Amygdala (tissue), 56 donors: ENCODE measurements around the gene SAMD13.

ENCODE experiments used
- DNase-seq, 56 donors: peaks; one replicate each; lab custom pipeline; 2025; lab: John Stamatoyannopoulos, UW

The SAMD13 gene, protein sequence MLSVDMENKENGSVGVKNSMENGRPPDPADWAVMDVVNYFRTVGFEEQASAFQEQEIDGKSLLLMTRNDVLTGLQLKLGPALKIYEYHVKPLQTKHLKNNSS

DNA sequence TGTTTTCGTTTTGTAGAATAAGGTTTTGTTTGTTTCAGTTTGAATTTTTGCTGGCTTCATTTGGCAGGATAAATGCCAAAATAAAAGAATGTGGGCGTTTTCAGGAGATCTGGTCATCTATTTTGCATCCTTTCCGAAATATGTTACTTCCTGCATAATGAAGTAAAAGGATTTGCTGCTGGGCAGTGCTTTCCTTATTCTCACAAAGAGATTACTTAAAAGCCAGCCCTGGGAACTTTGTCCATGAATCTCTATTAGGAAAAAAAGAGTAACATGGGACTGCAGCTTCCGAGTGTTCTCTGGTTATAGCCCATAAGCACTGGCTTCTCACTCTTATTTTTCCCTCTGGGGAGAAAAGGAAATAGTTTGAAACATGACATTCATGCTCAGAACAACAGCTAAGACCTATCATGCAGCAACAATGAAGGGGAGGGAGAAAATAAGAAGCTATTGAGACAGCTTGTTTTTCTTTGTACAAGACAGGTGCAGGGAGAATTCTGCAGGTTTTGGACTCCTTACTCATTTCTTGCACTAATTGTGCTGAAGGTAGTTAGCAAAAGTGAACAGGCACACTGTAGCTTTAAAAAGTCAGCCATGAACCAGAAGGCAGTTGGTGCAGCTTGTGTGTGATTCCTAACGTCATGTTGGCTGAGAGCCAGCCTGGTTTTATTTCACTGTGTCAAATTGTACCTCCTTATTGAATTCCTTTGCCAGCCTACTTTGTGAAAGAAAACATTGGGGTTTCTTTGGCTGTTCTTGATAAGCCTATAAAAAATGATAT, at the start of gene SAMD13:
TSS of gene SAMD13 (plus strand) at position 705 of the 781 bp plus-strand sequence. CDS start 1,527 bp downstream, outside the sequence.
- peak in 46 of 56 donors; percentile 4 to 88 (median 50) for DNase-seq

DNA sequence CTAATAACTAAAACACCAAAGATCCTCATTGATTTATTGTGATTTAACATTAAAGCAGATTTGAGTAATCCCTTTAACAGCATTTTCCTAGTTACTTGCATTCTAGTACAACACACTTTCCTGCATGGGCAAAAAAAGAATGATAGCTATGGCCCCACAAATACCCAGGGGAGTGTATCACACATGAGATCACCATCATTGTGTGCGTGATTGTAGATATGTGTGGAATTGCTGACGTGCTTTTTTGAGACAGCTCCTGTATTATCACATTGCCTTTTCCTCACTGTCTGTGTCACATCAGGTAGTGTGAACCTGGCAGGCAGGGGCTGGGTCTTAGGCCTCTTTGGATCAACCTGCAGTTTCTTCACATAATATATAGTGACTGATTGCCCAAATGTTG, 48.5 kb upstream of the SAMD13 start:
- DNase-seq, result no peak

DNA sequence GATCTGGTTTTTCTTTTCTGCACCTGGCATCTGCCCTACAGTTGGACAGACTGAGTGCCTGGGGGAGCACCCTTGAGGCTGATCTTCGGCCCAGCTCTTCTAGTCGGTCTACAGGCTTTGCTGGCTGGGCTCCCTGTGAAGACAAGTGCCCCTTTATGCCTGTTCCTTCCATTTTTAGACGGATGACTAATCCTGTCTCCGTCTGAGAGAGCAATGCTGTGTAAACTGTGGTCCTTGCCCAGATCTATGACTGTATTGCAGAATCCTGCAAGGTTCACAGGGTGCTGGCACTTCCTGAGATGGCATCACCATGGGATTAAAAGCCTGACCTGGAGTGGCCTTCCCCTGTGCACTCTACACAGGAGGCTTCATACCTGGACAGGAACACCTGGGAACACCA, 47.6 kb upstream of the SAMD13 start:
- peak in 52 of 56 donors; percentile 13 to 92 (median 68) for DNase-seq

DNA sequence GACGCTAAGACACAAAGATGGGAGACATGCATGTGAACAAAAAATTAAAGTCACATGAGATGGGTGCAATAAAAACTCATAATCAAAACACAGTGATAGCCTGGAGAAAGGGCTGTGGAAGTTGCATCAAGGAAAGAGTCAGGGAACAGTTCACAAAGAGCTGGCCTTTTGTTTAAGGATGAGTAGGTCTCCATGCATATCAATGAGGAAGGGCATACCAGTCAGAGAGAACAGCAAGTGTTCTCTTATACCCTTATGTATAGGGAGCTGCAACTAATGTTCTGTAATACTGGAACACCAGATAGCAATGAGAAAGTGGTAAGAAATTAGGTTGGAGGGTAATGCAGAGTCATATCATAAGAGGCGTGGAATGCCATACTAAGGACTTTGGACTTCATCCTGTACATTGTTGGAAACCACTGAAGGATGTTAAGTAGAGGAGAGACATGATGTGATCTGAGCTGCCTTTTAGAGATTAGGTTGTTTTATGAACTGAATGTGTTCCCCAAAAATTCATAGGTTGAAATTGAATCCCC, 46.7 kb upstream of the SAMD13 start:
- no peak for DNase-seq

DNA sequence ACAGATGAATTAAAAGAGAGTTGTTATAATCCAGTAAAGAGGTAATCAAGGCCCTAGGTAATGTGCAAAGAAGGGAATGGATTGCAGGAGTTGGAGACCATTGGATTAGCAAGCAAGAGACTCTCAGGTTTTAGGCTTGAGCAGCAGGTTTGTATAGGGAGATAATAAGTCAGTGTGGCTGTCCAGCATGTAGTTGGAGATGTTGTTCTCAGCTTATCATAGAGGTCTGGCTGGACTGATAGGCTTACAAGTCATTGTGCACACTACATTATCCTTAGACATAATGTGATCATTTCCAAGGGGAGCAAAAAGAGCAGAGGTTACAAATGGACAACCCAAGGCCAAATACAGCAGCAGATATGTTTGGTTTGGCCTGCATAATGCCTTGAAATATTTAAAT, 45.9 kb upstream of the SAMD13 start:
- DNase-seq, result no peak

DNA sequence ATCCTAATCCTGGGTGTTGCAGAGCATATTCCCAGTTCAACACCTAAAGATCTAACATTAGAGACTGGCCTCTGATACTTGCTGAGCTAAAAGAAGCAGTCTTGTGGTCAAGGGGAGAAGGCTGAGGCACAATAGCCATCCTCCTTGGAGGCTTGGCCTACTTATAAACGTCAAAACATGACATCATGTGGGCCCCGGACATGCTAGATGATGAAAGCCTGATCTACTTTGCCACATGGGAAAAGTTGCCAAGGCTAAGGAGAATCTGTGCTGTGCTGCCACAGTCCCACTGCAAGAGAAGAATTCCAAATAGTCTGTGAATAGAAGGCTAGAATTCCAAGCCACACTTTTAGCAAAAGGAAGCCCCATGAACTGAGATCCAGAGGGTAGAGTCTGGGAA, 43.9 kb upstream of the SAMD13 start:
- DNase-seq, result peak in 3 of 56 donors; percentile 3 to 17 (median 14)

DNA sequence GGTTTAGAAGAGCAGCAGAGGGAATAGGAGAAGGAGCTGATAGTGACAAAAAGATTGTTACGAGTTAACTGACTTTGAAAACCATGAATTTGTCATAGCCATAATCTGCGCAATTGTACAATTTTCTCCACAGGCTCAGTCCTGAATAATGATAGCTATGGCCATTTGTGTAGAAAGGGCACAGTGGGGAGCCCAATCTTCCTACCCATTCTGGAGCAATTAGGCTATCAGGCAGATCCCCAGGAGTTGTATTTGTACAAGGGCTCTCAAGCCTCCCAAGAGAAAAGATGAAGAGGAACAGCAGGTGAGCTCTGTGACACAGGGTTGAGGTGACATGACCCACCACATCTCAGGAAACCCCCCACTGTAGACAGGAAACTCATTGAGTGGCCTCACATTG, 42.1 kb upstream of the SAMD13 start:
- DNase-seq, result no peak

DNA sequence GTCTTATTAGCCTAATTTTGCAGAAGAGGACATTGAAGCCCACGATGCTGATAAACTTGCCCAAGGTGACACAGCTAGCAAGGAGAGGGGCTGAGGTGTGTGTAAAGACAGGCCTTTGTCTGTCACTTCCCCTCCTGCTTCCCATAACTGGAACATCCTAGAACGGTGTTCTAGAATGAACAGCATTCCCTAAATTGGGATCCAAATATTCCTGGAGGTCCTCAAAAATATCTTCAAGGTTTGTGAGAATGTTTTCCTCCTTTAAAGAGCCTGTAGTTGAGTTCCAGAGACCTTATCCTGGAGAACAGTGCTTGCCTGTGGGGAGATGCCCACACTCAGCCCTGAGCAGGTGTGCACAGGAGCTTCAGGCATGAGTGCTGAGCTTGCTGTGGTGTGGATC, 41.5 kb upstream of the SAMD13 start:
- no peak for DNase-seq

DNA sequence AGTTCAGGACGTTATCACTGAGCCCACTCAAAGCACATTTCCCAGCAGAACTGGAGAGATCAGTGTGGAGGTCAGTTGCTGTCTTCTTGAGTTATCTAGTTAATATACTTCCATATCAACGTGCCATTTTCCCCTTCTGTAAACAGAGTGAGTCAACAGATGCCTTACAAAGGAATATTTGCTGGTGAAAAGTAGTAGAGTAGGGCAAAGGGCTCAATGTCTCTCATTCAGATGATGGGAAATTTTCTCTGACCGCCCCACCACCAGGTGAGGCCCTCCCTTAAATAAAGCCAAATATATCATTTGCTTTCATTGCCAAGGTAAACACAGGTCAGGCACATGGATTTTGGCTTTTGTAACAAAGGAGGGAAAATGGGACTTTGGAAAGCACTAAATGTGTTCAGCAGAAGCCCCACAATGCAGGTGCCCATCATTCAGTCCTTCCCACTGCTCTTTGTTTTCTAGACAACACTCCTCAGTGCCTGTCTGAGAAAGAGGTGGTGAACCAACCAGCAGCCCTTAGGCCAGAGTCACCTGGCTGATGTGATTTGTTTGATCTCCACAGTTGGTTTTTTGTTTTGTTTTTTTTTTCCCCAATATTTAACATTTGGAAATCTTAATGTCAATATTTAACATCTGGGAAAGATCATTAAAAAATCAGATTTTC, 40.5 kb upstream of the SAMD13 start:
- no peak for DNase-seq

DNA sequence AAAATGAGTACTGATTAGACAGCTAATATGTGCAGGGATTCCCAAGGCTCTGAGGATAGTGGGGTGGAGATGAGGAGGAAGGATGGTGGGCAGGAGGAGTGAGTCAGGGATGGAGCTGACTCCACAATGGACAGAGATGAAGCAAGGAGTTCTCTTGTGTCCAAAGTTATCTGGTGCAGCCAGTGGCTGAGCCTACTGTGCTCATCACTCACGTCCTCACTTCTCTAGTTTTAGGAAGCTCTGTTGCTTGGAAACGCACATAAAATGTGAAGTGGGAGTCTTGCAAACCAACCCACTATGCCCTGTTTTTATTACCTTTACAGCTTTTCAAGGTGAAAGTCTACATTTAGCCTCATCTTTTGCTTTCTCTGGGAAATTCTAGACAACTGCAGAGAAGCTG, 36.5 kb upstream of the SAMD13 start:
- peak in 2 of 56 donors; percentile 5 to 17 for DNase-seq

DNA sequence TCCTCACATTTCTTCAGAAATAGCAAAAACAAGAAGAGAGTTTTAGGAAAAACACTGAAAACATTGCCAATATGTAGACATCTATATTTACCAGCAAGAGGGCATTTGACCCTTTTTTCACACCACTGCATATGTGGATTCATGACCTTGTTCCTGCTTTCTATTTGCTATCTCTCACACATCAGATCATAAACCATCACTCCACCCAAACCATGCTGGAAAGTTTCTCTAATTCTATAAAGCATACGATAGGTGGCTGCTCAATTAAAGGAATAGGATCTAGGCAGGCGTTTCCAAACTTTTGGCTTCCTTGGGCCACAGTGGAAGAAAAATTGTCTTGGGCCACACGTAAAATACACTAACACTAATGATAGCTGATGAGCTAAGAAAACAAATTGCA, 35.6 kb upstream of the SAMD13 start:
- DNase-seq, result no peak

DNA sequence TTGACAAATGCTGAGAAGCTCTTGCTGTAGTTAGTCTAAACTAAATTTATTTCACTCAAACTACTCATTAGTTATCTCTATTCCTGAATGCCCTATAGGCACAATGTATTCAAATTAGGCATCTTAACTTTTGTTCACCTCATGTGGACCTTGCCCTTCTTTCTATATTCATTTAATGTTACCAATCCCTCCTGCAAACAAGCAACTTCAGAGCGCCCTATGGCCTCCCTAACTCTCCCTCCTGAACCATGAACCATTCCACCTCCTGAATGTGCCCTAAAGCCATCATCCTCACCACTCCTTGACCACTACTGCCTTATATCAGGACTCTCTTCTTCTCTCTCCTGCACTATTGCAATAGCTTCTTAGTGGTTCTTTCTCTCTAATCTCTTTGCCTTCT, 34.8 kb upstream of the SAMD13 start:
- no peak for DNase-seq

DNA sequence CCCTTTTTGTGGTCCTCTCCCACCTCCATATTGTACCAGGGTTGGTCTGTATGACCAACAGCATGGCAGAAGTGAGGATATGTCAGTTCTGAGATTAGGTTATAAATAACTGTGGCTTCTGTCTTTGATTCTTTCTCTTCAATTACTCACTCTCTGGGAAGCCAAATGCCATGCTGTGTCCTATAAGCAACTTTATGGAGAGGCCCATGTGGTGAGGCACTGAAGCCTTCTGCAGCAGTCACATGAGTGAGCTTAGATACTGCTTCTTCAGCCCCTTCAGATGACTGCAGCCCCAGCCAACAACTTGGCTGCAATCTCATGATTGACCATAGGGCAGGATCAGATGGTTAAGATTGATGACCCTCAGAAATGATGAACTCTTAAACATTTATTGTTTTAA, 34.0 kb upstream of the SAMD13 start:
- no peak for DNase-seq

DNA sequence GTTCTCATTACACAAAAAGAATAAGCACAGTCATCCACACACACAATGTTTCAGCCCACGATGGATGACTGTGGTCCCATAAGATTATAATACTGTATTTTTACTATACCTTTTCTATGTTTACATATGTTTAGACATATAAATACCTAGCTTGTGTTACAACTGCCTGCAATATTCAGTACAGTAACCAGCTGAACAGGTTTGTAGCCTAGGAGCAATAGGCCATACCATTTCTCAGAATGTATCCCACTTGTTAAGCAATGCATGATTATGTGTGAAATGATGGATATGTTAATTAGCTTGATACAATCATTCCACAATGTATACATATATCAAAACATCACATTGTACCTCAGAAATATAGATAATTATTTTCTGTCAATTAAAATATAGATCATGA, 33.2 kb upstream of the SAMD13 start:
- DNase-seq, result no peak

DNA sequence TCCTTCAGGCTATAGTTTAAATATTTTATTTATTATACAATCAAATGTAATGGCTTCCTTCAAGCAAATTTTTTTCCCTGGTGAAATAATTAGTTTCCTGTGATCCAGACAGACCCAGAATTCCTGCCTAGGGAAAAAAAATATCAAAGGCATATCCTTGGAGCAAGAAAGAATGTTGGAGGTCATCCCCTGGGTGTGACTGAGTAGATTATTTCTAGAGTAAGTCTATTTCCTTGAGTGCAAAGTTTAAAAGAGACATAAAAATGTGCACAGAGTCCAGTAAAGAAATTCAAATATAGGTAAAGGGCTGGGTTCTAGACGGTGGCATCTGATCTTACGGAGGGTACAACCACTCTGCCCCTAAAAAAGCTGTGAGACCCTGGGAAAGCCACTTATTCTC, 32.2 kb upstream of the SAMD13 start:
- no peak for DNase-seq

DNA sequence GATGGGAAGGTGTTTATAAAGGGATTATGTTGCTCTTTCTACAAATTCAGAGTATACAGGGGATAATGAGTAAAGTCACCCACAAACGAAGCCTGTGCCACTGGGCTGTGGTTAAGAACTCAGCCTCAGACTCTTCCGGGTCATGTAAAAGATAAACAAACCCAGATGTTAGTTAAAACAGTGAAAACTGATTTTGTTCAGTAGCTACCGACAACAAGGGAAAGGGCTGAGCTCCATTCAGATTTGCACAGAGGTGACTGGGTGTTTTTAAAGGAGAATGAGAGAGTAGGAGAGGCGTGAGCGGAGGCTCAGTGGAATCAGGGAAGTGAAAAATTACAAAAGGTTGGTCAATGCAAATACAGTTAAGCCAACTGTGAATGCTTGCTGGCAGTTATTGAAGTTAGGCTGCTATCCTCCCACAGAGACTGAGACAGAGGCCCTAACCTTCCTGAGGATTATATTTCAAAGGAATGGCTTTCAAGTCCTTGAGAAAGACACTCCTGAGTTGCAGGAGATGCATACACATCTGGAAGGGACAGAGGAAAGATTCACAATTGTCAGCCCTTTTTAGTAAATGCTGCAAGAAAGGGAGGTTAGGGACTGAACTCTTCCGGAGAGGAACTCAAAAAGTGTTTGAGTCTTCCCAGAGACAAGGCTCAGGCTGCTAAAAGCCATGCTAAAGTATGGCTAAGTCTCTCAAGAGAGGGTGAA, 29.9 kb upstream of the SAMD13 start:
- DNase-seq, result no peak

DNA sequence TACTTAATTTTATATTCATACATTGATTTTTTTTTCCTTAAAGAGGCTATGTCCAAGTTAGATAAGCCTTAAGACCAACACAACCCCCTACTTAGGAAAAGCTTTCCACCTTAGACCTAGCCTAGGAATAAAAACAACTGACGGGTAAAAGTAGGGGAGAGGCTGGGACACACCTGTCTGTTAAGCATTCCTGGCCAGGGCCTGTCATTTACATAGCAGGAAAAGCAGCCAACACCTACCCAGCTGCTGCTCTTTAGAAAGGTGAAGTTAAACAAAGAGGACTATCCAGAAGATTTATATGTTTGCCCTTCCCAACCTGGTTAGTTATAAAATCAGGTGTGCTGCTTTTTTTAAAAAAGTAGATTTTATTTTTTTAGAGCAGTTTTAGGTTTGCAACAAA, 29.1 kb upstream of the SAMD13 start:
- no peak for DNase-seq

DNA sequence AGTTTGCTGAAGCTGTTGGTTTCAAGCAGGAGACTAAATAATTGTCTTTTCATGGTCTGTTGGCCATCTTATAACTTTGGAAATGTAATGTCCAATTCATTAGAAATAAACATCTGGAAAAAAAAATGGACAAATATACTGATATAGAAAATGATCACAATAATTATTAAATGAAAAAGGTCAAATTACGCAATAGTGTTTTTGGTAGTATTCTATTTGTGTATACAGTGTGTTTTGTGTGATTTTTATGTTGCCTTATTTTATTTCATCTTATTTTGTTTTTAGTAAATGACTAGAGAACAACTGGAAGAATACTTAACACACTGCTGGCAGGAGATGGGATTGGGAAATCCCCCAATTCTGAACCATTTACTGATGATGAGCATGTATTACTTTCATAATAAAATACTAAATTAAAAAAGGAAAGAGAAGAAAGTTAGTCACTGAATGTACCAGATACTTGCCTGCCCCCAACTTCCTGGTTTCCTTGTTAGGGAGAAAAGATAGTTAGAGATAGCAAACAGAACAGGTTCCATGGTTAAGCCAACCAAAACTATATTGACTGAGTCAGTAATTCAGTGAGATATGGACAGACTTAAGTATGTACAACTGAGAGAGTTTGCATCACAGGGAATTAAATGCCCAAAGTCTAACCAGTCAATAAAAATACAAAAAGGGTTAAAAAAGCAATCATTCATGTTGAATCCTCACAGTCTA, 24.0 kb upstream of the SAMD13 start:
- DNase-seq, result no peak

DNA sequence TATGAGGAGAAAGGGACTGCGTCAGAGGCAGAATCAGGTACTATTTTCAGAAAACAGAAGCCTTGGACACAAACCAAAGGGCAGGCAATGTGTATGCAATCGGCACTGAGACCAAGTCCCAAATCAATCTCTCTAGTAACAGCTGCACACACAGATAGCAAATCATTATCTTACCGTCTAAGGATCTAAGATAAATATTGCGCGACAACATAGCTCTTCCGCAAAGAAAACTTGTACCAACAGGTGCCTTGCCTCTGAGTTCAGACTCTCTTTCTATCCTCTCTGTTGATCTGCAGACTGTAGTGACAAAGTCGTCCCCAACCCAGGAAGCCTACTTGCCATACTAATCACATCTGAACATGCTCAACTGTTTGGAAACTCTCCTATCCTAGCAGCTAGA, 22.6 kb upstream of the SAMD13 start:
- no peak for DNase-seq

DNA sequence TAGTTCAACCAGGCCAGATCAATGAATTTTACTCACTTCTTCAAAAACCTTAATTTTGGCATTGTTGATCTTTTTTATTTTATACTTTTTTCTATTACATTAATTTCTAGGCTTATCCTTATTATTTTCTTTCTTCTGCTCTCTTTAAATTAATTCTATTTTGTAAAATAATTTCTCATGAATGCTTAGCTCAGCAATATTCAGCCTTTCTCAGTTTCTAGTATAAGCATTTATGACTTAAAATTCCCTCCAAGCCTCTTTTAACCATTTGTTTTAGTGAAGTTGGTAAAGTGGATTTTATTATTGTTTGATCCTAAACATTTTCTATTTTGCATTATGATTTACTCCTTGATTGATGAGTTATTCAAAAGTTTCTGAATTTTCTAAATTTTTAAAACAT, 20.6 kb upstream of the SAMD13 start:
- no peak for DNase-seq
